ENCODE data around the gene BPNT1. TPM values are rescaled to one million over a fixed set of nuclear protein-coding genes. Genes with fewer than 3 reads are reported as not detected.

BPNT1 gene
- total and polyA plus RNA-seq, 2 of the 13 experiments (the other 11 are each of a cell fraction or from before 2014, with no cell fraction given): 35.2 to 43.9 TPM

GRCh38 chr1:220089650-220090556, at the start of gene BPNT1 (continued):
- TF ChIP-seq FOXA3 (CRISPR knock-in tag; IDR thresholded peaks at IDR 0.05): peak; percentile 82
- TF ChIP-seq HOXA9 (CRISPR knock-in tag; IDR thresholded peaks at IDR 0.05; ENCODE audit: borderline replicate concordance): no peak
- TF ChIP-seq ZNF337 (CRISPR knock-in tag; IDR thresholded peaks at IDR 0.05; ENCODE audit: borderline replicate concordance, low read depth): no peak
- TF ChIP-seq SKIL (CRISPR knock-in tag; IDR thresholded peaks at IDR 0.05; ENCODE audit: borderline replicate concordance): no peak
- TF ChIP-seq ZBTB39 (CRISPR knock-in tag; IDR thresholded peaks at IDR 0.05): no peak
- TF ChIP-seq ZIK1 (CRISPR knock-in tag; IDR thresholded peaks at IDR 0.05; ENCODE audit: borderline replicate concordance, low read depth): no peak
- TF ChIP-seq BRCA1 (CRISPR knock-in tag; IDR thresholded peaks at IDR 0.05): no peak
- 0 out of 2 replicates have a peak, but pooled peaks have one; percentile 13 for TF ChIP-seq SOX5 (CRISPR knock-in tag; IDR thresholded peaks at IDR 0.05; ENCODE audit: borderline replicate concordance)
- no peak; the same call in 1 of the 2 replicates for TF ChIP-seq ZNF552 (CRISPR knock-in tag; IDR thresholded peaks at IDR 0.05; ENCODE audit: borderline replicate concordance)
- TF ChIP-seq PHB2 (IDR thresholded peaks at IDR 0.05; ENCODE audit: partially characterized antibody): no peak
- no peak for TF ChIP-seq ZNF205 (CRISPR knock-in tag; IDR thresholded peaks at IDR 0.05)
- TF ChIP-seq ZBTB42 (CRISPR knock-in tag; IDR thresholded peaks at IDR 0.05): no peak
- TF ChIP-seq ZNF644 (CRISPR knock-in tag; IDR thresholded peaks at IDR 0.05; ENCODE audit: low read depth): no peak
- TF ChIP-seq GMEB1 (CRISPR knock-in tag; IDR thresholded peaks at IDR 0.05; ENCODE audit: borderline replicate concordance): peak; percentile 64; the same call in 1 of the 2 replicates
- peak; percentile 69 for TF ChIP-seq SP5 (CRISPR knock-in tag; IDR thresholded peaks at IDR 0.05; ENCODE audit: borderline replicate concordance, low read depth)

Data from HepG2 (cell line).